Stimulated activated CD4-positive, alpha-beta T cell treated with anti-CD3 and anti-CD28 coated beads, Interleukin-2, amount 100 ng/mL, for 4 hours (primary cell): Measurements from ENCODE around the gene CENPM.

Experiments used
- DNase-seq: peaks from one replicate; pipeline ENCODE4 v3.0.0-alpha.2; 2020; ENCODE audit warnings: low read depth

The CENPM gene, protein sequence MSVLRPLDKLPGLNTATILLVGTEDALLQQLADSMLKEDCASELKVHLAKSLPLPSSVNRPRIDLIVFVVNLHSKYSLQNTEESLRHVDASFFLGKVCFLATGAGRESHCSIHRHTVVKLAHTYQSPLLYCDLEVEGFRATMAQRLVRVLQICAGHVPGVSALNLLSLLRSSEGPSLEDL

DNA sequence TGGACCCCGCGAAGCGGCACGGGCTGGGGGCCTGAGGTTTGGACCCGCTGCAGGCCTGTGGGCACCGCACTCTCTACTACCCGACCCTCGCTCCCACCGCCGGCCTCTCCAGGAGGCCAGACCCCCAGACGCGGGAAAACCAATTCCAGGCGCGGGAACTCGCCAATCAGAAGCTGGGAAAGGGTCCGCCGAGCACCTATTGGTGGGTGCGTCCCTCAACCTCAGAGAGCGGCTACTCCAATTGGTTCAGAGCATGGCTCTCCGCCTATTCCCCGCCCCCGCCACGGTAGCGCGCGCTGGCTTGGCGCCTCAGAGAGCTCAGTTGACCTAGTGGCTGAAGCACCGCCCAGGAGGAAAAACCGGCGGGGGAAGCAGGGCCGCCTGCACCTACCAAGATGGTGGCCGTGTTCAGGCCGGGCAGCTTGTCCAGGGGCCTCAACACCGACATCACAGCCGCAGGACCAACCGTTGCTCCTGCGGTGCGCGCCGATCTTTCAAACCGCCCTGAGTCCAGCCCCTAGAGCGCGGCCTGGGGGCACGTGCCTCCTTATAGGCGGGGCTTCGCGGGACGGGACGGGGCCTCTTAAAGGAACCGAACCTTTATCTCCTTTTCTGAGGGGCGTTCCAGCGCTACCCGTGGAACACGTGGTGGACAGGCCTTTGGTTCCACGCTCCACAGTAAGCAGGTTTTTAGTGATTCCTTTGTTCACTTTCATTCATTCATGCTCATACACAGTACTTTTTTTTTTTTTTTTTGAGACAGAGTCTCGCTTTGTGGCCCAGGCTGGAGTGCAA lies at the start of gene CENPM:
Gene CENPM, minus strand, starts transcription at position 524 of the 795 bp plus-strand sequence. Its CDS starts 76 bp downstream, at position 448.
- peak; percentile 81 for DNase-seq

DNA sequence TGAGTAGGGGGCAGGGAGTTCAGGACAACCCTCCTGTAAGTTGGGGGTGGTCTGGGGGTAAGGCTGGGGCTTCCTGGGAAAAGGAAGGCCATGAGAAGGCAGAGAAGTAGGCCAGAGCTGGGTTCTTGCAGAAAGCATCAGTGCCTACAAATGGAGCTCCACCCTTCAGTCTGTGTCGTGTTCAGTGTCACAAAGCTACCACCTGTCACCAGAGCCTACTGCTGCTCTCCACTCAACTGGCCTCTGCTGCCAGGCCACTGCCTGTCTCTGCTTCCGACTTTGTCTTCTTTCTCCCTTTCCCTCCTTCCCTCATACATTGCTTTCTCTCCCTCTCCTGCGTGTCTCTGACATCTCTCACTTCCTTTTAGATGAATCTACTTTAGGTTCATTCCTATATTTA lies 48.3 kb upstream of the CENPM start:
- DNase-seq: no peak

DNA sequence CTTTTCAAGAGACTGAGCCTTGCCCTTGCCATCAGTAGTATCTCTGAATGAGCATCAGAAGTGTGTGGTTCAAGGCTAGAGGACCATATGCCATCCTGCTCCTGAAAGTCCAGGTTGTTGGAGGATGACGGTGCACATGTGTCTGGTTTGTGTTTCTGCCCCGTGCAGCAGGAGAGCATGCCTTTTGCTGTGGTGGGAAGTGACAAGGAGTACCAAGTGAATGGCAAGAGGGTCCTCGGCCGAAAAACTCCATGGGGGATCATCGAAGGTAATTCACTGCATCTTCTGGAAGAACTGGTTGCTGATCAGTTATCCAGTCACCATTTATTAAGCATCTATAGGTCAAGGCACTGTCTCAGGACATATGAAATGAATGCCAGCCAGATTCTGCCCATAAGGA lies 45.5 kb upstream of the CENPM start:
- DNase-seq: no peak

DNA sequence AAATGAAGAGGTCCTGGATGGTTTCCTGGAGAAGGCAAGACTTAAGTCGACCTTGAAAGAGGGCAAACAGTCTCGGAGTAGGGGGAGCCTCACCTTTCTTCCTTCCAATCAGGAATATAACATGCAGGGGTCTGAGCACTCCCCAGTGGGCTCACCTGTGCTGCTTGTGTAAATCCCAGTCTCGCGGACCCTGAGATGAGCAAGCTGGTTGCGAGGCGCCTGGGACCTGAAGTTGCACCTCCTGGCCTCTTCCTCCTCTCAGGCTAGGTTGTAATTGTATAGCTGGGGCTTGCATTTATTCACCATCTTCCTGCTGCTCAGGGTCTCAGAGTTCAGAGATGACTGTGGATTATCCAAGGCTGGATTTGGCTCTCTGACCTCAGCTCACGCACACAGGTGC lies 44.2 kb upstream of the CENPM start:
- DNase-seq: no peak

DNA sequence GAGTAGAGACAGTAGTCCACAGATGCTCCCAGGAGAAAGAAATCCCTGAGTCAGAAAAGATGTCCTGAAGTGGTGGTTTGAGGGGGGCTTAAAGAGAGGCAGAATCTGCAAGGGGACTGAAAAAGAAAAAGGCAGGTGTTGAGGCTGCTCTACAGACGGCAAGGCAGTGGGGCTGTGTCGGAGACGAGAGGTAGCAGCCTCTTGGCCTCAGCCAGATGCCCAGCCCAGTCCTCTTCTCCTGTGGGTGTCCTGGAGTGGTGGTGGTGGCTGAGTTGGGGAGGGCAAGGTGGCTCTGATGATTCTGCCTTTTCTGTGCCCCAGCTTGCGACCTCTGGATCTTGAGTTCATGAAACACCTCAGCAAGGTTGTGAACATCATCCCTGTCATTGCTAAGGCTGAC lies 42.3 kb upstream of the CENPM start:
- no peak for DNase-seq

DNA sequence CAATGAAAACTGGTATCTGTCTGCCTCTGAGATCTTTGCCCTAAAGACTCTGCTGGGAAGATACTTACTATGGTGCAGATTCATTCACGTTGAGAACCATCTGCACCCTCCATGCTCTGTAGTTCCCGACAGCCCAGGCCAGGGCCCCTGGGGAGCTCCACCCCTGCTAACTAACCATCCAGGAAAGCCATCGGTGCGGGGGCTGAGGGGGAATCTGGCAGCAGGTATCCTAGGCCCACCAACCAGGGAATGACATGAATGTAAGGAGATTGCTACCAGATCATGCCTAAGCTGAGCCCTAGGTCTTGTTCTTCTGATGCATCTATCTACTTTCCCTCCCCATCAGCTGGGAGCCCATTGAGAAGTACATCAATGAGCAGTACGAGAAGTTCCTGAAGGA lies 40.3 kb upstream of the CENPM start:
- DNase-seq: no peak

DNA sequence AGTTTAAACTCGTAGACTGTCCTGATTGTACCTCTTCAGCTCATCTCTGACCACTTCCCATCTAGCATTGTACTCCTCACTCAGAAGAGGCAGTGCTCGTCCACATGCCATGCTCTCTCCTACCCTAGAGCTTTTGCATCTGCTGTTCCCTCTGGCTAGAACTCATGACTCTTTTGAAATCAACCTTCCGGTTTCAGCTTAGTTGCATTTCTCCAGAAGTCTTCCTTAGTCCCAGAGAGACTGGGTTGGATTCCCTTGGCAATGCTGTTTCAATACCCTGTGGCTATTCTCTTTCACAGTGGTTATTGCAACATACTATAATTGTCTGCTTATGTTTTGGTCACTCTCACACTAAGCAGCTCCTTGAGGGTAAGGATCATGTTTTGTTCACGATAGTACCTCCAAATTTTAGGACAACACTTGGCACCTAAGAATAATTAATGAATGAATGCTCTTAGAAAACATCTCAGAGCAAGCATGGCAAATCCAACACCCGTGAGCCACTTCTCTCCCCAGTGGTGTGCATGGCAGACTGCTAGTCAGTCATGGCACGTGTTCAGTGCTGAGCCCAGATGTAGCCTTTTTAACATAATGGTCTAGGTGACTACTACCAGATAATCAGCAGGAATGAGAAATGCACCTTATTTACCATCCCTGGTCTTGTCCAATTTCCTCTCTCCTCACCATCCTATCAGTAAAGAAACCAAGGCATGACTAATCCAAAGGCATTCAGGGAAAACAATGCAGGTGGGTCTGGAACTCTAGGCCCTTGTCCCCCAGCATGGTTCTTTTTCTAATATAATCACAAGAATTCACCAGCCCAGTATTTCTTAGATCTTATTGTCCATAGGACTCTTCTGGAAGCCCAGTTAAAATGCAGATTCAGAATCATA lies 36.8 kb upstream of the CENPM start:
- no peak for DNase-seq

DNA sequence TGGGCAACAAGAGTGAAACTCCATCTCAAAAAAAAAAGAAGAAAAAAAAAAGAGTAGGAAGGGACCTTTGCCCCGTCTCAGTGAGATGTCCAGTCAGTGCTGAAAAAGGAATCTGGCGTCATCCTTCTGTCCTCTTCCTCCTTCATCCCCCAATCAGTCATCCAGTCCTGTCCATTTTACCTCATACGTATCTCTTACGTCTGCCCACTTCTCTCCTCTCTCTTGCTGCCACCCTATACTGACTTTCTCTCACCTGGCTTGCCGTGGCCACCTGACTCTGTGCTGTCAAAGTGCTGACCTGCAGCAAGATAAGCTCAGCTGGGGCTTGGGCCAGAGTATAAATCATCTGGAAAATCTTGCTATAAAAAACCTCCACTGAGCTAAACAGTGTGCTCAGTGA lies 35.9 kb upstream of the CENPM start:
- no peak for DNase-seq

DNA sequence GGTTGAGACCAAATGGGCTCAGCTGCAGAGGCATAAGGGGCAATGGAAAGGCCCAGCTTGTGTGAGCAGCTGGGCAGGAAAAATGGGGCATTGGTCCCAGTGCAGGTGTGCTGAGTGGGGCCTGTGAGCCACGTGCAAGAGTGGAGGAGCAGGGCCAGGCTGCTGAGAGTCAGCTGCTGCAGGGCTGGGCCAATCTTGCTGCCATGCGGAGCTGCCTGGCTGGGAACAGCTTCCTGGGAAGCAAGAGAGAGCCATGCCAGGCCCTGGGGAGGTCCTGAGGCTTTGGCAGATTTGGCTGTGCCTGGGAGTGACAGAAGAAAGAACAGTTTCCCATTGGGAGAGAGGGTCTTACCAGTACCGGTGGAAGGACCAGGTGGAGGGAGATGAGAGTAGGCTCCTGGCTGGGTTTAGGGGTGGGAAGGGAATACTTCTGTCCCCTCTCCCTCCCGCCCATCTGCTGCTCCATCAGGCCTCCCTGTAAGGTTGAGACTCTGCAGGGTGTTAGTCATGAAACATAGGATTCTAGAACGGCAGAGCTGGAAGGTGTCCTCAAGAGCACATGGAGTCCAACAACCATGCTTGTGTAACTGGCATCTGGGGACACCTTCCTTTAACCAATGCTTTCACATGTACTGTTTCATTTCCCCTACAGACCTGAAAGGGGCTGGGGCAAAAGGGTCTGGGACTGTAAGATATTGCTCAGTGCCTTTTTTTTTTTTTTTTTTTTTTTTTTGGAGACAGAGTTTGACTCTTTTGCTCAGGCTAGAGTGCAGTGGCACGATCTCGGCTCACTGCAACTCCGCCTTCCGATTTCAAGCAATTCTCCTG lies 32.7 kb upstream of the CENPM start:
- no peak for DNase-seq

DNA sequence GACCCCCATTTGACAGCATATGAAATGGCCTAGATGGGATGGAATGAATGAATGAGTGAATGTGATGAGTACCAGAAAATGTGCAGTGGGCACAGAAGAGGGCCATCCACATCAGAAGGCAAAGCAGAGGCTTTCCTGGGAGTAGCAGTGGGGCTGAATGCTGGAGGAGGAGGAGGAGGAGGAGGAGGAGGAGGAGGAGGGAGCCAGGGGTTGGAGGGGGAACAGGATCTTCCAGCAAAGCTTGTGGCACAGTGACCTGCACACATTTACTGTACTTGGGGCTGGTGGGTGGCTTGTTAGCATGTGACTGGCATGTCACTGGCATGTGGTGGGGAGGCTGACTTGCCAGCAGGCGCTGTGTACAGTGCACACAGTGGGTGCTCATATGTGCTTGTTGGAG lies 31.8 kb upstream of the CENPM start:
- DNase-seq: no peak

DNA sequence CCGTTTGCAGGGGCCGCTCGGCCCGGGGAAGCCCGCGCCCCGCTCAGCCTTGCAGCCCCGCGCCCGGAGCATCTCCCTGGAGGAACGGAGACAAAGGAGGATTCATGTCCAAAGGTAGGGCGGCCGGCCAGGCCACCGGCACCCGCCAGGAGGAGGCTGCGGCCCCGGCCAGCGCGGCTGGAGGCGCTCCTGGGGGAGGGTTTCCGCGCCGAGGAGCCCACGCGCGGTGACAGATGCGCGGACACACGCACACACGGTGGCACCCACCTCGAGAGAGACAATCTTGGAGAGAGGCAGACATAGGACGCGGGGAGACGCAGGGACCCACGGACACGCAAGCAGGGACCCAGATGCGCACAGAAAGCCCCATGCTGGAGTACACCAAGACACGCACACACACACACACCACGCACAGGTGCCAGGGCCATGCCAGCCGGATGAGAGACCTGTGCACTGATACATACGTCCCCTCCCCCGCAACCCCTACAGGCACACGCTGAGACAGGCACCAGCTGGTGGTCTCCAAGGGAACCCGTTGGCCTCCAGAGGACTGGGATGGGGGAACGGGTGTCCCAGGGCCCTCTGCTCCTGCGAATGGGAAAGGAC lies 30.1 kb upstream of the CENPM start:
- DNase-seq: no peak

DNA sequence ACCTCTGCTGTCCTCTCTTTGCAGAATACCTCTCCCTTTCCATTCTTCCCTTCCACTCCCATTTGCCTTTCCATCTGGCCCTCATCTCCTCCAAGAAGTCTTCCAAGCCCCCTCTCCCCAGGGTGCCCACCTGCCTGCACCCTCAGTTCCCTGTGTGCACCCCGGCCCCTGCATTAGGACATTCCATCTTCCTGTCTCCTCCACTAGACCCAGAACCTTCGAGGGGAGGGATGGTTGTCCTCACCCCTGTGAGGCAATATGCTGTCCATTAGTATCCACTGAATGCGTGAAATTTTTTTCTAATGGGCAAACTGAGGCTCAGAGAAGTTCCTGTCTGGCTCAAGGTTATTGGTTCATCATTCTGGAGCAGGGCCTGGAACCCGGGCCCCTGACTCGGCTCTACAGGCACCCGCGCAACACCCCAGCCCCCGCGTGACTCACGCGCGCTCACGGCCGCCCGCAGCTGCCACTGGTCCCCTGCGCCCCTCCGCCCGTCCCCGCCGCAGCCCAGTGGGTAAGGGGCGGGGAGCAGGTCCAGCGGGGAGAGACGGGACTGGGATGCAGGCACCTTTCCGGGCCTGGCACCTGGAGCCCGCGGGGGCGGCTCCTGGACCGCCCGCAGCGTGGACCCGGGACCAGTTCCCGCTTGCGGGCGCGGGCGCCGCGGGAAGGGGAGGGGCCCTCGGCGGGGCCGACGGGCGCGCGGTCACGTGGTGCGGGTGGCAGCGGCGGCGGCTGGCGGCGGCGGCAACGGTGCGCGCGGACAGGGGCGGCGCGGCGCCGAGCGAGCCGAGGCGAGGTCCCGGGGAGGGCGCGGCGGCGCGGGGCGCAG lies 29.3 kb upstream of the CENPM start:
- peak; percentile 30 for DNase-seq

DNA sequence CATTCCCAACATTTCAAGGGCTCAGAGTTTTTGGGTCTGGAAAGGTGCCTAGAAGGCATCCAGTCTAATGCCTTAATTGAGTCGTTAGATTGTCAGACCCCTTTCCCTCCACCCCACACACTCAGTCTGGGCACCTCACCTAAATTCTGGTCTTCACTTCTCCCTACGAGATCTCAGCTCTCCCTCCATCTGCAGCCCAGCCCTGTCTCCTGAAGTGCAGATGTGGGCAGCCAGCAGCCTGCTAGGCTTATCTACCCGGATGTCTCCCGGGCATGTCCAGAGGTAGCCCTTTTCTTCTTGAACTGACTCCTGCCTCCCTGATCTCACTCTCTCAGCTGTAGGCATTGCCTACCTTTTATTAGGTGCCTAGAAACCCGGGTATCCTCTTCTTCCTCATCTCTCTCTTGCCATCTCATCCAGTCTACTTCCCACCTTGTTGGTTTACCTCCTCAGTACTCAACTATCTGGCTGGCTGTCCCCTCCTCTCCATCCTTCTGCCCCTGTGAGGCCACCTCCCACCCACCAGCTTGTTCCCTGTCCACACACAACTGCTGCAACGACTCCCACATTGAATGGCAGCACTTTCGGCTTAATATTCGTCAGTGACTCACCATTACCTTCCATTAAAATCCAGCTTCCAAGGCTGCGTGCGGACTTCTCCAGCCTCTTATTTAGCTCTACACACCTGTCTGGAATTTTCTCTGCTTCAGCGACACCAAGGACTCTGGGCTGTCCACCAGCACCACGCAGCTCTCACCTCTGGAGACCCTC lies 28.5 kb upstream of the CENPM start:
- DNase-seq: no peak

DNA sequence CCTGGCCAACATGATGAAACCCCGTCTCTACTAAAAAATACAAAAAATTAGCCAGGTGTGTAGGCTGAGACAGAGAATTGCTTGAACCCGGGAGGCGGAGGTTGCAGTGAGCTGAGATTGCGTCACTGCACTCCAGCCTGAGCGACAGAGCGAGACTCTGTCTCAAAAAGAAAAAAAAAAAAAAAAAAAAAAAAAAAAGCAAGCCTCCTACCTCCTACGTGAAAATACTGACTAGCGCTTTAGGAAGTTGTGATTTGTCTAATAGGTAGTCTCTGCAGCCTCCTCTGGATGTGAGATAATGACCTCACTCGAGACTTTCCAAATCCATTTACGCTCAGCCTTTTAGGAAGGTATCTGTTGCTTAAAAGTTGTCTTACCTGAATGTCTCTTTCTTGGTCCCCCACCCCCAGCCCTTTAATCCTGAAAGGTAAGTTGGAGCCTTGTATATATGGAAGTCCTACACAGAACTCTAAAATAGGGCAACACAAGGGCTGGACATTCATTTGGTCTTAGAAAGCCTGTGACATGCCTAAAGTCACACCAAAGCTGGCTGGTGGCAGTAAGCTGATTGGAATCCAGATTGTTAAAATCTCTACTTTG lies 27.8 kb upstream of the CENPM start:
- no peak for DNase-seq

DNA sequence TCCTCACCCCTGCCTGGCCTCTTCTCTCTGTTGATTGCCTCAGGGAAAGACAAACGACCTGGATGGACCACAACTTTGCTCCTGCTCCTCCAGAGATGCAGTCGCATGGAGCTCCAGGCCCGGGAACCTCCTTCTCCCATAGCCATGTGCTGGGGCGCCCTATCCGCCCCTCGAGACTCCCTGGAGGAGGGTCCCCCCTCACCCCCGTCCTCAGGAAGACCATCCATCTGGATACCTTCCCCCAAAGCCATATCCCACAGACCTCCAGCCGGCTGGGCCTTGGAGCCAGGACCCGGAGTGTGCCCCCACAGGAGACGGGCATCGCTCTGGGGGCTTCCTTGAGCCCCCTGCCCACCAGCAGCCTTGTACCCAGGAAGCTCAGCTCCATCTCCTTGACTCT lies 24.5 kb upstream of the CENPM start:
- no peak for DNase-seq

DNA sequence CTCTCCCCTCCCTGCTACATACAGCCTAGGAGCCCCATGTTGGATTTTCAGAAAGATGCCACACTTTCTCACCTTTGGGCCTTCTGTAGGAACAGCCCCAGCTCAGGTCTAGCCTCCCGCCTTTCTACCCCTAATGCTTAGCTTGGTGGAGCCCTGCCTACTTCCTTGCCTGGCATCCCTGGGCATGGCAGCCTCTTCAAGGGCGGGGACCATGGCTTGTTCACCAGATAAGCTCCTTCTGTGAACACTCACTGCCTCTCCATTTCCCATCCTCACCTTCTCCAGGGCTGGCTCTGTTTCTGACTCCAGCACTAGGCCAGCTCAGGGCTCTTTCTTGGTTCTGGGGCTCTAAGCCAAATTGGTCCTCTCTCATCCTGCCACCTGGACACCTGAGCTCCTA lies 23.6 kb upstream of the CENPM start:
- DNase-seq: no peak

DNA sequence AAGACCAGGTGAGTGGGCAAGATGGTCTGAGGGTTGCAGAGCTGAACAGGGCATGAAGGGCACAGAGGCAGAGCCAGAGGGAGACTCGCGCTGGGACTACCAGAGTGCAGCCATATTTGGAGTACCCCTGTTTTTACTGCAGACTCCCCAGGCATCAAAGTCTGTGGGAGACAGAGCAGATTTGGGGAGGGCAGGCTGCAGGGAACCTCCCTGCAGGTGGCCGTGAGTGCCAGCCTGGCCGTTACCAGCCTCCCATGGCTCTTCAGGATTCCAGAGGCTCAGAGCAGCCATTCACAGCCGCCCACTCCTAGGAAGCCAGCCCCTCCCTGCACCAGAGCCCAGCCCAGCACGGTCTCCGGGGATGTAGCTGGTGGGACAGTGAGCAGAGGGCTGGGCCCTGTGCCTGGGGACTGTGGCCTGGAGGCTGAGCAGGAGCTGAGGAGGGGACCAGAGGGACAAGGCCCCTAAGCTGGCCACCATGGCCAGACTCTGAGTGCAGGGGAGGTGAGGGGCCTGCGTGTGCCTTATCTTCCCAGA lies 22.2 kb upstream of the CENPM start, which contains the start of gene SEPTIN3:
Gene SEPTIN3, plus strand, starts transcription at position 334 of the 537 bp plus-strand sequence. CDS start 2,050 bp downstream, outside the sequence.
- DNase-seq: no peak

DNA sequence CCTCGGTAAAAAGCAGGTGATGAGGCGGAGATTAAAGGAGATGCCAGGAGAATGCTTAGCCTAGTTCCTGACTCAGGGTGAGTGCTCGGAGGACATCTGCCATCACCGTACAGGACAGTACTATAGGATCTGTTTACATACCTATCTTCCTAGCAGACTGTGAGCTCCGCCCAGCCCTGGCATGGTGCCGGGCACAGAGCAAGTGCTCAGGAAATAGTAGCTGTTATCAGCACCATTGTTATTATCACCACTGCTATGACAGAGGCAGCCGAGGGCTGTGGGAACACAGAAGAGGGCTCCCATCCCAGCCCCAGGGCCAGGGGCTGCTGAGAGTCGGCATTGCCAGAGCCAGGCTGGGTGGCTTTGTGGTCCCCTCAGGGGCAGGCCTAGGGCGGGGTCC lies 21.6 kb upstream of the CENPM start:
- no peak for DNase-seq
